ENCODE measurements around the gene SP100.
"Not testable (repeated sequence)": the region's sequence is repeated elsewhere in the genome, so short reads cannot be mapped to it uniquely, and the experiment has no call there.

Gene SP100

DNA sequence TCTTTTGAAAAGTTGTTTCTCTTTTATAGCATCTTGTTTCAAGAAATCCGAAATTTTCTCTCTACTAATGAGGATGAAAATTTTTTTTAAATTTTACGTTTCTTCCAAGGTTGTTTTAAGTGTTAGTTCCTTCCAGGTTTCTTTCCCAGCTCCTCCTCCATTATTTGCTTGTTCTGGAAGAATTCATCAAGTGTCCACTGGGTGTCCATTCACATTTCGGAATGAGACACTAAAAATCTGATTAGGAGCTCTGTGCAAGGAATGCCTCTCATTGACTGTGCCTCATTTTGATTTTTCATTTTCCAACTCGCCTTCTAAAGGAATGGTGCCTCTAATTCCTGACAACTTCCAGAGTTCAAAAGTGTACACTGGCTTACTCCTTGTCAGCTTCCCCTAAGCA lies 6.1 kb downstream of the SP100 start:
- DNase-seq, result no peak

DNA sequence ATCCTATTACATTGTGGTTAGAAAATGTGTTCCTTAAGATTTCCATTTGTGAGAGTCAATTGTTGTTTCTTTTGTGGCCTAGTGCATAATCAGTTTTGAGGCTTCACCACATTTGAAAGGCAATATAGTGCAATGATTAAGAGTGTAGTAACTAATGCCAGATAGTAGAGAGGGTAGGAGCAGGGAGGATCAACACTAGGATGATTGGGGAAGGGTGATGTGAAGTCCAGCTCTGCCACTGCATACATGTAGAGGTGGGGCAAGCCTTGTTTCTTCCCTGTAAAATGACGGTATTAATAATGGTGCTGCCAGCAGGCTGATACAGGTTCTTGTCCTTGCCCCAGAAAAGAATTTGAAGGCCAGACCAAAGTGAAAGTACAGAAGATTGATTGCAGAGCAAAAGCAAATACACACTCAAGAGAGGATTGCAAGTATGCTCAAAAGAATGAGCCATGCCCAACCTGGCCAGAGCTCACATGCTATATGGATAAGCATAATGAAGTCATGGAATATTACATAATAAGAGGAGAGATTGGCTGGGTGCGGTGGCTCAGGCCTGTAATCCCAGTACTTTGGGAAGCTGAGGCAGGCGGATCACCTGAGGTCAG lies 8.0 kb downstream of the SP100 start:
- no peak for DNase-seq

DNA sequence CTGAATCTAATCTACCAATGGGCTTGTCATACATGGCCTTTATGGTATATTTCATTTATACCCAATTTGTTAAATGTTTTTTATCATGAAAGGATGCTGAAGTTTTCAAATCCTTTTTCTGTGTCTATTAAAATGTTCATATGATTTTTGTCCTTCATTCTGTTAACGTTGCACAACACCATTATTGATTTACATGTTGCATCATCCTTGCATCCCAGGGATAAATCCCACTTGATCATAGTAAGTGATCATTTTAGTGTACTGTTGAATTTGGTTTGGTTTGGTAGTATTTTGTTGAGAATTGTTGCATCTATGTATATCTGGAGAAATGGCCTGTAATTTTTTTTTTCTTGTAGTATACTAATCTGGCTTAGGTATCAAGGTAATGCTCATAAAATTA lies 9.4 kb downstream of the SP100 start:
- DNase-seq, result no peak

DNA sequence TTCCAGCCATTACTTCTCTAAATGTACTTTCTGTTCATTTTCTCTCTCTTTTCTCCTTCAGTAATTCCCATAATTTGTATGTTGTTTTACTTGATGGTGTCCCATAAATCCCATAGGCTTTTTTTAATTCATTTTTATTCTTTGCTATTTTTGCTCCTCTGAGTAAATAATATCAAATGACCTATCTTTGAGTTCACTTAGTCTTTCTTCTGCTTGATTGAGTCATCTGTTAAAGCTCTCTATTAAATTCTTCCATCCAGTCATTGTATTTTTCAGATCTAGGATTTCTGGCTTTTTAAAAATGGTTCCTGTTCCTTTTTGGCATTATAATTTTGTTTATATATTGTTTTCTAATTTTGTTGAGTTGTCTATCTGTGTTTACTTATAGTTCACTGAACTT lies 13.5 kb downstream of the SP100 start:
- no peak for DNase-seq

DNA sequence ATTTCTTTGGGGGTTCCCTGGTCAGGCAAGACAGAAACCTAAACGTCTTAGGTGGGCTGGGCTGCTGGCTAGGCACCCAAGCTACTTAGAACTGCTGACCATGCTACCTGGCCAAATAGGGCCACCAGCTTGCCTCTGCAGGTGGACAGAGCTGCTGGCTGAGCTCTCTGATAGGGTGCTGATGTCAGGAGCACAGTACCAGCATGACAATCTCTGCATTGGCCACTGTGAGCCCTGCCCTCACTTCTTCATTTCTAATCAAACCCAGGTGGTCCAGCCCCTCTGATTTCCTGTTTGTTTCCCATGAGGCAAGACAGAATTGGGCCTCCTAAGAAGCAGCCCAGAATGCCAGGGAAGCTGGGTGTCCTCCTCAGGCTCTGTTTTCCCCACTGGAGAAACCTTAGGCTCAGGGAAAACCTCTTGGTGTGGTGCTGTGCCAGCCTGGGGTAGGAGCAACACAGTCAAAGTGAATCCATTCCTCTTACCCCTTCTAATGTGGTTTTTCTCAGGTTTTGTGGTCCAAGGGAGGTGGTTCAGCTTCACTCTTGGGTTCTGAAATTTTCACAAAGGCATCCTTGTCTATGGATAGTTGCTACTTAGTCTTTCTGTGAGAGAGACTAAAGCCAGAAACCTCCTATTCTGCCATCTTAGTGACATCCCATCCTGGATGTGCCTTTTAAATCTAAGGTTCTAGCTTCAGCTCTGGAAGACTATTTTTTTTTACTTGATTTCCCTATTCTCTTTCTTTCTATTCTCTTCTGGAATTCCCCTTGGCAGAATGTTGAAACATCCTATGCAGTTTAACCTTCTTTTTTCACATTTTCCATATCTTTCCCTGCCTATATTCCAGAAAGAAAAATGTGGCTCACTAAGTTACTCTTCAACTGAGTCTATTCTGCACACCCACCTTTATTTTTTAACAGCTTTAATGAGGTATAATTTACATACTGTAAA lies 15.2 kb downstream of the SP100 start:
- no peak for DNase-seq

DNA sequence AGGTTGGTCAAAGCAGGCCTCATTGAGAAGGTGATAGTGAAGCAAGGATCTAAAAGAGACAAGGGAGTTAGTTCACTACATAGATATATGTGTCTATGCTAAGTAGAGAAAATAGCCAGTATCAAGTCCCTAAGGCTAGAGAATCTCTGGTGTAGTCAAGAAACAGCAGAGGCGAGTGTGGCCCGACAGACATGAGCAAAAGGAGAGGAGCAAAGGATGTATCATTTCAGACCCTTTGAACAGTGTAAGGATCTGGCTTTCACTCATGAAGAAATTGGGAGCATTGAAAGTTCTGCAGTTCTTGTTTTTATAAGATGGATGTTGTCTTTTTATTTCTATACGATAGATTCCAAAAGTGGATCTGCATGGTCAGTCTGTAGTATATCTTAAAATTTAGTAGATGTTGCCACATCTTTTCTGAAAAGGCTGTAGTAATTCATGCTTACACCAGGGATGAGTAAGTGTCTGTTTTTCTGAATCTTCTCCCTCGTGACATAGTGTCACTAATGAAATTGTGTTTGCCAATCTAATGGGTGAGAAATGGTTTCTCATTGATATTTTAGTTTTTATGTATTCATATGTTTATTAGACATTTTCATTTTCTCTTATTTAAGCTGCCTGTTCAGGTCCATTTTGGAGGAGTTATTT lies 18.8 kb downstream of the SP100 start:
- no peak for DNase-seq

DNA sequence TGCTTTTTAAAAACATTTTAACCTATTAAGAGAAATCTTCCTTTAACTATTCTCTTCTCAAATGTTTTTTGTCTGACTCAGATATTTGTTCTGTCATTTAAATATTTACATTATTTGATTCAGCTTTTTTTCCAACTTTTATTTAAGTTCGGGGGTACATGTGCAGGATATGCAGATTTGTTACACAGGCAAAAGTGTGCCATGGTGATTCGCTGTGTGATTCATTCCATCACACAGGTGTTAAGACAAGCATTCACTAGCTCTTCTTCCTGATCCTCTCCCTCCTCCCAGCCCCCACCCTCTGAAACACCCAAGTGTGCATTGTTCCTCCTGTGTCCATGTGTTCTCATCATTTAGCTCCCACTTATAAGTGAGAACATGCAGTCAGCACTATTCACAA lies 19.4 kb downstream of the SP100 start:
- DNase-seq, result no peak

DNA sequence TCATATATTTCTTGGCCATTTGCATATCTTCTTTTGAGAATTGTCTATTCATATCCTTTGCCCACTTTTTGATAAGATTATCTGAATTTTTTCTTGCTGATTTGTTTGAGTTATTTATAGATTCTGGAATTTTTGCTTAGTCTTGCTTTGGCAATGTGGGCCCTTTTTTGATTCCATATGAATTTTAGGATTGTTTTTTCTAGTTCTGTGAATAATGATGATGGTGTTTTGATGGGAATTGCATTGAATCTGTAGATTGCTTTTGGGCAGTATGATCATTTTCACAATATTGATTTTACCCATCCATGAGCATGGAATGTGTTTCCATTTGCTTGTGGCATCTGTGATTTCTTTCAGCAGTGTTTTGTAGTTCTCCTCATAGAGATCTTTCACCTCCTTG lies 23.1 kb downstream of the SP100 start:
- DNase-seq, result not testable (repeated sequence)

DNA sequence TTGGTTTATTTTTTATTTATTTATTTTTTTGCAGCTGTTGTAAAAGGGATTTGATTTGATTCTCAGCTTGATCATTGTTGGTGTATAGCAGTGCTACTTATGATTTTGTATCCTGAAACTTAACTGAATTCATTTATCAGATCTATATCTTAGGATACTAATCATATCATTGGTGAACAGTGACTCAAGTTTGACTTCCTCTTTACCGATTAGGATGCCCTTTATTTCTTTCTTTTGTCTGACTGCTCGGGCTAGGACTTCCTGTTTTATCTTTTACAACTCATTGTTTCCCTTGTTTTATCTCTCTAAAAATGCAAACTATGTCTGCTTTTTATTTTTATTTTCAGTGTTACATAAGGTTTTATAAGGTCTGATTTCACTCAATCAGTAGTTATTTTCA lies 23.6 kb downstream of the SP100 start:
- DNase-seq, result no peak

DNA sequence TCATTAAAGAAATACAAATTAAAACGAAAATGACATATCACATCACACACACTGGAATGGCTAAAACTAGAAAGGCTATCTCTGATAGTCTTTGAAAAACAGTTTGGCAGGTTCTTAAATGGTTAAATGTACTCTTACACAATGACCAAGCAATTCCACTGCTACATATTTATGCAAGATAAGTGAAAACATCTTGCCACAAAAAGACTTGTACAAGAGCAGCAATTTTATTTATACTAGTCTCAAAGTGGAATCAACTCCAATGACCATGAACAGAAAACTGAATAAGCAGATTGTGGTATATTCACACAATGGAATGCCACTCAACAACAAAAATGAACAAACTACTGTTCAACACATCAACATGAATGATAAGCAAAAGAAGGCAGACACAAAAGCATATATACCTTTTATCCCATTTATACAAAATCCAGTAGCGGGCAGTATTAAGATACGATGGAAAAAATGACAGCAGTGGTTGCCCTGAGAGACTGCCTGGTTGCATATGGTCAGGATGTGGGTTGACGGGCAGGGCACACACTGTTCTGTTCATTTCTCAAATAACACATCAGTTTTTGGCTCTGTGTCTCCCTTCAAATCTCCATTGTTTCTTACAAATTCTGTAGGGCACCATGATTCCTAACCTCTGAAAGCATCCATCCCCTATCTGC lies 25.4 kb downstream of the SP100 start:
- no peak for DNase-seq

DNA sequence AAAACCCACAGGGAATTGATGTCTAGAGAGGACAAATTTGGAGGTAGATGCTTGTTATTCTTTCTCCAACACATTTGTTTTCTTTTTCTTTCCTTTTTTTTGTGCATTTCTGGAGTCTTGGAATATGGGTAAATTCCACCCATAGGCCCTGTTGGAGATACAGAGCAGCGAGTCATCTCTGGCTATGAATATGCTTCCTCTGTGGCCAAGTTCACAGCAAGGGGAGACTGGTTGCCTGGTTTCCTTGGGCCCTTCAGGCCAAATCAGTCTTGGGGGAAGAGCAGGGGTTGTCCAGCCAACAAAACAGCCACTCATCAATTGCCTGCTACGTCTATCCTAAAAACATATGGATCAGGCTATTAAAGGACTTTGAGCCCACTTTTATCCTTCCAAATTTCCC lies 27.5 kb downstream of the SP100 start:
- DNase-seq, result no peak

DNA sequence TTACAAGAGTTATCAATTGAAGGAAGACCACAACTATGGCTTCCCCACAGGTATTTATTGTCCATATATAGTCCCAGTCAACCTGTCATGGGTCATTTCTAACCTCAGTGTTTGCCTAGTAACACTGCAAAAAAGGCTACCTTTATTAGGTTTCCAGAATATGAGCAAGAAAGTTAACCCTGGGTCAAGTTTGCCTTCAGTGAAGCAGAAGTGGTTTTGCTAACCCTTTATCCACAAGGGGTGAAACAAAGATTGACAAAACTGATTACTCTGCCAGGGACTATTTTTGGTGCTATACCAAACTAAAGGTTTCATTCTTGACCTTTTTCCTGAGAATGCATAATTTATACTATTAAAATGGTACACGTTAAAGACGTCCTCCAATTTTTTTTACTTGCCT lies 28.8 kb downstream of the SP100 start:
- no peak for DNase-seq

DNA sequence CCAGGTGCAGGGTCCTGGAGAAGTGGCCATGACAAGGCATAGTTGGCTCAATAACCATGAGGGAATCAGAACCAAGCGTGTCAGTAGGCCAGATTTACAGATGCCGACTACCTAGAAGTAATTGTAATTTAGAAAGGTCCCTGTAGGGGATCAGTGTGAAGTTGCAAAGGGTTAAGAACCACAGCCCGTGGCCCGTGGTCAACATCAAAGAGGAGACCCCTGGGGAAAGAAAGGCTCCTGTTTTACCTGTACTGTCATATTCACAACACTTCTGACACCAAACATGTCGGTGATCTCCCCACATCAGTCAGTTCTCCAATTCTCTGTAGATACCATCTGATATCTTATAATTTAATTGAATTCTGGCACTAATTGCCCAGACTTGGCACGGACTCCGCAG lies 31.0 kb downstream of the SP100 start:
- no peak for DNase-seq

DNA sequence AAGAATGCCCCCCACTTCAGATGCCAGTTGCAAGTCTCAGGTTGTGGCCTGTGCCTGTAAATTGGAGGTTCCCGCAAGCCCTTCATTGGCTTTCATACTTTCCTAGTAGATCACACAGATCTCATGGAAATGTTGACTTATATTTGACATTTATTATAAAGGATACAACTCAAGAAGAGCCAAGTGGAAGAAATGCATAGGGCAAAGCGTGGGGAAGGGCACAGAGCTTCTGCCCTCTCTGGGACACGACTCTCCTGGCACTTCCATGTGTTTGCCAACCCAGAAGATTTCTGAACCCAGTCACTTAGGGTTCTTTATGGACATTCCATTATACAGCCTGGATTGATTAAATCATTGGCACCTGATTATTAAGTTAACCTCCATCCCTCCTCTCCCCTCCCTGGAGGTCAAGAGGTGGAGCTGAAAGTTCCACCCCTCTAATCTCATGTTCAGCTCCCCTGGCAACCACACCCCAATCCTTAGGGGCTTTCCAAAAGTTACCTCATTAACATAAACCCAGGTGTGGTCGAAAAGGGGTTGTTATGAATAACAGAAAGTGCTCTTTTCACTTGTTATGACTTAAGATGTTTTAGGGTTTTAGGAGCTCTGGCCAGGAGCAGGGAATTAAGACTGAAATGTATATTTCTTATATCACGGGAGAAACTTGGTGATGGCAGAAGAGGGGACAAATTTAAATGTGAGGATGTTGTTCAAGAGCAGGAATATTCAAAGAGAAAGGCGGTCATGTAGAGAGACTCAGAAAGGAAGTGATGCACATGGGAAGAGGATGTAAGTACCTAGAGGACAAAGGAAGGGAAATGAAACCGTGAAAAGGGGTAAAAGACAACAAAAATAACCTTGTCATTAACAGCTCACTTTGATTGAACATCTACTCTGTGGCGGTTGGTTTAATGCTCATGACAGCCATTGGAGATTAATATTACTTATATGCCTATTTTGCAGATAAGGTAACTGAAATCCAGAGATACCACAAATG lies 31.8 kb downstream of the SP100 start:
- DNase-seq, result no peak

DNA sequence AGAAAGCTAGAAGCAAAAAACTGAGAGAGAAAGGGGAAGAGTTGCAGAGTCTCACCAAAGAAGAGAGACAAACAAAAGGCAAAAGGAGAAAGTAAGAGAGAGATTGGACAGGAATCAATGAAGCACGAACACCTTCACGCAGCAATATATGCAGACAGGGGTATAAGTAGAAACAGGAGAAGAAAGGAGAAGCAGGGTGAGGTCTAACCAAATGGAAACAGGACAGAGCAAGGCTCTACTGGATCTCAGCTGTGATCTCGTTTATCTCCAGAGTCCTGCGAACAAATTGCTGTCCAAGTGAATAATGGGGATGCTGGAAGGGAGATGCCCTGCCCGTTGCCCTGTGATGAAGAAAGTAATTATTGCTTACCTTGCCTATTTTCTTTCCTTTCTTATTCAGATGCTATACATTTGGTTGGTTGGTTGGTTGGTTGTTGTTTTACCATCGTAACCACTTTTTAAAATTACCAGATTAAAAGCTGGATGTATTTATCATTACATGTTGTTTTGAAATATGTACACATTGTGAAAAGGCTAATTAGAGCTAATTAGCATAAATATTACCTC lies 34.0 kb downstream of the SP100 start:
- no peak for DNase-seq

DNA sequence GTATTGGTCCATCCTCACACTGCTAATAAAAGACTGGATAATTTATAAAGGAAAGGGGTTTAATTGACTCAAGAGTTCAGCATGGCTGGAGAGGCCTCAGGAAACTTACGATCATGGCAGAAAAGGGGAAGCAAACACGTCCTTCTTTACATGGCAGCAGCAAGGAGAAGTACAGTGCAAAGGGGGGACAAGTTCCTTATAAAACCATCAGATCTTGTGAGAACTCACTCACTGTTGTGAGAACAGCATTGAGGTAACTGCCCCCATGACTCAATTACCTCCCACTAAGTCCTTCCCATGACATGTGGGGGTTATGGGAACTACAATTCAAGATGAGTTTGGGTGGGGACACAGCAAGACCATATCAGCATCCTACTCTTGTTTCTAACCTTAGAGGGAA lies 37.0 kb downstream of the SP100 start:
- DNase-seq, result no peak

DNA sequence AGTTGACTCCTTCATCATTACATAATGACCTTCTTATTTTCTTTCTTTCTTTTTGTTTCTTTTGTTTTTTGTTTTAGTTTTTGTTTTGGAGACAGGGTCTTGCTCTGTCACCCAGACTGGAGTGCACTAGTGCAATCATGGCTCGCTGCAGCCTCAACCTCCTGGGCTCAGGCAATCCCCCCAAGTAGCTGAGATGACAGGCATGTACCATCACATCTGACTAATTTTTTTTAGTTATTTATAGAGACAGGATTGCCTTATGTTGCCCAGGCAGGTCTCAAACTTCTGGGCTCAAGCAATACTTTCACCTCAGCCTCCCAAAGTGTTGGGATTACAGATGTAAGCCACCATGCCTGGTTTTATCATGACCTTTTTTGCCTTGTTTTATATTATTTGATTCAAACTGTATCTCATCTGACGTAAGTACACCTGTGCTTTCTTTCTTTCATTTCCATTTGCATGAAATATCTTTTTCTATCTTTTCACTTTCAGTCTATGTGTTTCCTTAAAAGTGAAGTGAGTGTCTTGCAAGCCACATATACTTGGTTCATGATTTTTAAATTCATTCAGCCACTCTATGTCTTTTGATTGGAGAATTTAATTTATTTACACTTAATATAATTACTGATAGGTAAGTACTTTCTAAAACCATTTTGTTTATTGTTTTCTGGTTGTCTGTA lies 39.1 kb downstream of the SP100 start:
- DNase-seq, result no peak

DNA sequence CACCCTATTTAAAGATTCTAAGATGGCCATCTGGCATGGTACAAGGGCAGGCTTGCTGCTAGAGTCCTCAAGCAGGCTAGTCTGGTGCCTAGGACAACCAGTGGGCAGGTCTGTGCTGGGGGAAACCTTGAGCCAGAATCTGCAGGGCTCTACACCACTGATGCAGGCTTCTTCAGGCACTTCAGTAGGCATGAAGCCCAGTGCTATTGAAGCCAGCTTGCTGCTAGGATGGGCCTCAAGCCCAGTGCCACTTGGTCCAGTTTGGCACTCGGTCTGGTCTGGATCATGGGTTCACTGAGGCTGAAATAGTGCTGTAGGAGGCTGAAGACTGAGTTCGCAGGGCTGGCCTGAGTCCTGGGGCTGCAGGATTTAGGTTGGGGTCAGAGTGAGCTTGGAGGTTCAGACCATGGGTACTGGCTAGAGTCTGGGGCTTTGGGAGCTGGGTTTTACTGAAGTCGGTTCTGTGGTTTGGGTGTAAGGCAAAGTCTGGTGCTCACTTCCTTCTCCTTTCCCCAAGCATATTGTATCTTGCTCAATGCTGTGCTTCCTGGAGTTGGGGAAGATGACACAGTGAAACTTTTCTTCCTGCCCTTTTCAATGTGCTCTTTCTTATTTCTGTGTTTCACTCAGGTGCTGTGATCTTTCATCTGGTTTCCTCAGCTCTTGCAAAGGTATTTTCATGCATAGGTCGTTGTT lies 41.2 kb downstream of the SP100 start:
- no peak for DNase-seq

DNA sequence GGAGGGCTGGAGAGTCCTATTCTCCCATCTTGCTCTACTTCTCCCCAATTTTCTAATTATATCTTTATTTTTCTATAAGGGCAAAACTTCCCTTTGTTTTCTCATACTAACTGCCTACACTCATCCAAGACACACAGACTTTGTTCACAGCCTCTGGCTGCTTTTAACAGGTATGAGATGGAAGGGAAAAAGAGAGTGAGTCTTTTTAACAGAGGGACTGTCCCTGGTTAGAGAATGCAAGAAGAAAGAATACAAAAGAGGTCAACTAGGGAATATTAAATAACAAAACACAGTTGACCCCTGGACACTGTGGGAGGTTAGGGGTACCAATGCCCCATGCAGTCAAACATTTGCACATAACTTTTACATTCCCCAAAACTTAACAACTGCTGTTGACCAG lies 41.8 kb downstream of the SP100 start:
- DNase-seq, result no peak

DNA sequence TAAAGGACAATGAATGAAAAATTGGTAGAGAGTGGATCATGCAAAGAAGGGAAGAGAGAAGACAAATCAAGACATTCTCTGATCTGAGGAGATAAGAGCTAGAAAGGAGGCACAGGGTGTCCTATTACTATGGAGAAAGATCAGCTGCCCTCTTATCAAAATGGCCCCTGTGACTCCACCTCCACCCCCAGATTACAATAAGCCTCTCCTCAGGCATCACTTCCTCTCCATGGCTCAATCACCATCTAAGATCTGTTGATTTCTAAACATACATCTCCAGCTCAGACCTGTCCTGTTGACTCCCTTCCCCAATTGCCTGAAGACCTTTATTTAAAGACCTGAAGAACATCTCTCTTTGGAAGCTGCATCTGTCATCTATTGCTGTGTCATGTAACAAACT lies 43.2 kb downstream of the SP100 start:
- no peak for DNase-seq

DNA sequence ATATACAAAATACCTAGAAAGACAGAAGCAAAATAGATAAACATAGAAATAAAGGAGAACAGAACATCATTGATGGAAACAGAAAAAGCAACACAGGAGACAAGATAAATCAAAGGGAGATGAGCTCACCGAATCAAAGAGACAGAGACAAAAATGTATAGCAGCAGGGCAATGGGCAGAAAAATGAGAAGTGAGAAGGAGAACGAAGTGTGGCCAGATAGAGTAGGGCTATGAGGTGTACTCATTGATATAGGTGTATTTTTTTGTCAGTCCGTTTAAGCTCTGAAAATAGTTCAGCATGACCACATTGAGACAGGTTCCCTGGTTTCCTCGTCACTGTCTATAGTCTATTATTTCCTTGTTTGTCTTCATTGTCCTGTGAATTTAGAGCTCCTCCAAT lies 55.1 kb downstream of the SP100 start:
- DNase-seq, result no peak

All from stimulated activated CD4-positive, alpha-beta T cell treated with anti-CD3 and anti-CD28 coated beads, Interleukin-4, amount 100 ng/mL, for 1 hour (primary cell).